GM19463 (cell line): ENCODE data around the gene TGFBR3.

Source experiments
- ATAC-seq: cut with Tn5 transposase; IDR thresholded peaks from one replicate; pipeline ENCODE4 v1.9.1; 2021; ENCODE audit warnings: mild to moderate bottlenecking, moderate library complexity; ENCODE audit not compliant: unreplicated experiment

The TGFBR3 gene

GRCh38 chr1:91718877-91719276 is 167.1 kb downstream of the TGFBR3 start:
- ATAC-seq: no peak

- ATAC-seq: no peak
These were observed 167.6 kb downstream of the TGFBR3 start for GRCh38 chr1:91718368-91718767.

GRCh38 chr1:91717839-91718238 is 168.1 kb downstream of the TGFBR3 start:
- no peak for ATAC-seq

- no peak for ATAC-seq
These were observed 169.6 kb downstream of the TGFBR3 start for GRCh38 chr1:91716339-91716738.

- no peak for ATAC-seq
These were observed 170.4 kb downstream of the TGFBR3 start for GRCh38 chr1:91715416-91716000.

- no peak for ATAC-seq
These were observed 171.0 kb downstream of the TGFBR3 start for GRCh38 chr1:91714867-91715381.

- ATAC-seq: peak; percentile 73
These were observed 172.7 kb downstream of the TGFBR3 start for GRCh38 chr1:91712981-91713841.

GRCh38 chr1:91712393-91712792 is 173.6 kb downstream of the TGFBR3 start:
- ATAC-seq: no peak

GRCh38 chr1:91711504-91712247 is 174.3 kb downstream of the TGFBR3 start:
- ATAC-seq: no peak

GRCh38 chr1:91710261-91710660 is 175.7 kb downstream of the TGFBR3 start:
- ATAC-seq: no peak

- ATAC-seq: no peak
These were observed 177.3 kb downstream of the TGFBR3 start for GRCh38 chr1:91708691-91709090.

- ATAC-seq: no peak
These were observed 178.1 kb downstream of the TGFBR3 start for GRCh38 chr1:91707890-91708218.

- ATAC-seq: no peak
These were observed 178.6 kb downstream of the TGFBR3 start for GRCh38 chr1:91707114-91707889.

- ATAC-seq: no peak
These were observed 179.6 kb downstream of the TGFBR3 start for GRCh38 chr1:91706140-91706957.

GRCh38 chr1:91704746-91705145 is 181.2 kb downstream of the TGFBR3 start:
- no peak for ATAC-seq

GRCh38 chr1:91703095-91703494 is 182.9 kb downstream of the TGFBR3 start:
- no peak for ATAC-seq

- ATAC-seq: no peak
These were observed 184.5 kb downstream of the TGFBR3 start for GRCh38 chr1:91701472-91701869.

- ATAC-seq: no peak
These were observed 185.0 kb downstream of the TGFBR3 start for GRCh38 chr1:91700771-91701471.

- ATAC-seq: no peak
These were observed 185.6 kb downstream of the TGFBR3 start for GRCh38 chr1:91700332-91700731.
